NCI-H146 treated with DMSO at 0.1 percent for 48 hours (cell line): Measurements from ENCODE around the gene GPR63.

Source experiments
- DNase-seq: peaks from one replicate; lab custom pipeline; 2025; ENCODE audit not compliant: unreplicated experiment; lab: John Stamatoyannopoulos, UW

GPR63 gene

DNA sequence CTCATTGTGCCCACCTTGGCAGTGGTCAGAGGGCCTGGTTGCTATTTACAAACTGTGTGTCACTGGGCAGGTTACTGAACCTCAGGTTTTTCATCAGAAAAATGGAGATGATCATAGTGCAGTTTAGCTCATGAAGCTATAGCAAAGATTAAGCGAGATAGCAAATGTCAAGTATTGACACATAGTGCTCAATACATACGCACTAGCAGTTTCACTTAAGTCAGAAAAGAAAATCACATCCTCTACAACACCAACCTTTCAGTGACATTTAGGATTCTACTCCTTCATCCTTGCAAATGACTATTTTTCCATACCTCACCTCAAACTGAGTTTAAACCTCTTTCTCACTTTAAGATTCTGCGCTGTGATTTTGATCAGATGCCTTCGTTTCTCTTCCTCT is 16.2 kb downstream of the GPR63 start:
- DNase-seq = no peak

DNA sequence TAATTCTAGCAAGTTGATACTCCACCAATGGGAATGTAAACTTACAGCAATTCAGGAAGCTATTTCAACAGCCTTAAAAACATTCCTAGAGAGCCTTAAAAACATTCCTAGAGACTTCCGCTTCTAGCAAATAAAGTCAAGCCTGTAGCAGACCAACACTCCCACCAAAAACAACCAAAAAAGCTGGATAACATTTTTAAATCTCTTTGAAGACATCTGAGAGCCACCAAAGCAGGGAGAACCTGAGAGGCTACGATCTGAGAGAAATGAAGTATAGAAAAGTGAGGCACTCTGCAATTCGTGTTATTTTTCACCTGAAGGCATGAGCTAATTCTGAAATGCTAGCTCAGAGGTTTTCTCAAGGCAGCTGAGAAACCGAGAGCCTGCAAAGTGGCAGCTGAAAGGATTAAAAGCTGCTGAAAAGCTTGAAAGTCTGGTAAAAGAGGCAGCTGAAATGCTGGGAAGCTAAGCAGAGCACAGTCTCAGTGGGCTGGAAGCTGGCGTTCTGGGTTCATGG is 20.9 kb downstream of the GPR63 start:
- no peak for DNase-seq

DNA sequence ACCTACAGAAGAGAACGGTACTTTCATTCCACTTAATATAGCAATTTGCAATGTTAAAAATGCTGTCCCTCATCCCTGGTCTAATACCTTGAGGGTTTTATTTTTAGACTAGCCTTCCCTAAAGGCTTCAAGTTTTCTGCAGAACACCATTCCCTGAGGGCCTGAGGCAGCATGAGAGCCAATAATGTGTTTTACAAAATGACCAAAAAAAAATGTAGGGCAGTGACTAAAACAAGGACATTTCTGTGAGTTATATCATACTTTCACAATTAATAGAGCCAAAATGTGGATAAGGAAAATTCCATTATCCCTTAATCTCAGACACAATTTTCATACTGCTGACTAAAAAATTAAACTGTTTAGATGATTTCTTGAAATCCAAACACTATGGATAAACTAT is 22.7 kb downstream of the GPR63 start:
- DNase-seq = no peak

DNA sequence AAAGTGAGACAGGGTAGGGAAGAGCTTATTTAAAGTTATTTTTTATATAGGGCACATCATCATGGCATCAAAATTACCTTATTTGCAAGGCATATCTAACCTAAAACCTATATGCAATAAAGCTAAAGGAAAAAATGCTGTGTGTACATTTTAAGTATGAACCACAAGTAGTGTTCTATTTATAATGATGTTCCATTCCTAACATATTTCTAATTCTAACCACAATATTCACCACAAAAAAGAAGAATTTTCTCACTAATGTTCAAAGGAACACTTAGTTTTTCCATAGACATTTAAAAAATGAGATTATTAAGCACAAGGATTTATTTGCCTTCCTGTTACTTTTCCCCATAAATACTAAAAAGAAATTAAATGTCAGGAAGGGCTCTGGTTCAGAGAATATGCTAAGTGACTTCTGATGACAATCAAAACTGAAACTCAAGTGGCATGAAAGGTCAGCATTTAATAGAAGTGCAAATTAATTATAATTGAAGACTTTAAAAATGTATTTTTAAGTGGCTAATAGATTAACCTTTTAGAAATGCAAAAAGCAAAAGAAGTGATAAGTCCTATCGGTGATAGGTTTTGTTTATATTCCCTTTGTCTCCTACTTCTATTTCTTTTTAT is 25.1 kb downstream of the GPR63 start:
- DNase-seq = no peak

DNA sequence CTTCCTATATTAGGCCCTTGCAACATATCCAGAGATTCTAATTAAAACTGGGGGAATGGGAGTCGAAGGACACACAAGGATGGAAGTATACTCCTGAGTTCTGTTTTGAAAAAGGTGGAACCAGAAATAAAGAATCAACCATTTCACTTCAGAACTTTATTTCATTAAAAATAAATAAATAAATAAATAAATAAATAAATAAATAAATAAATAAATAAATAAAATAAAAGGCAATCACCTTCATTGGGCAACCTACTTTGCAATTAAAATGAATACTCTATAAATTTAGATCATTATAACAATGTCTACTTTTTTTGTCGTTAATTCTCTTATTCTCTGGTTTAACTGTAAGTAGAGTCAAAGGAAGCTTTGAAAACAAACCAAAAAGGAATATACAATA is 25.6 kb downstream of the GPR63 start:
- DNase-seq = no peak

DNA sequence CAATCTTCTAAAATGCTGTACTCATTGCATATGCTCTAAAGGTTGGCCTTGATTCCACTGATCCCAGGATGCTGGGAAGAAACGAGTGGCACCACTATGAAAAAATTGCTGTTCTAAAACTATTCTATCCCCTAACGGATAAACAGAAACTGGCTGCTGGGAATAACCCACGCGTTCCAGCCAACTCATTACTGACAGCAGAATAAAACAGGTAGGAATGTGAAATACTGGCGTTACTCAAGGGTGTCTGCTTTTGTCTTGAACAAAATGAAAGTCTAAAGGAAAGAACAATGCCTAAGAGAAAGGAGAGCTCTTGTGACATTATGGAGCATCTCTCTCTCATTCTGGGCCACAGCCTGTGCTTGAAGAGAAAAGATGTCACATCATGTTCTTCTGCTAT is 26.1 kb downstream of the GPR63 start:
- no peak for DNase-seq

DNA sequence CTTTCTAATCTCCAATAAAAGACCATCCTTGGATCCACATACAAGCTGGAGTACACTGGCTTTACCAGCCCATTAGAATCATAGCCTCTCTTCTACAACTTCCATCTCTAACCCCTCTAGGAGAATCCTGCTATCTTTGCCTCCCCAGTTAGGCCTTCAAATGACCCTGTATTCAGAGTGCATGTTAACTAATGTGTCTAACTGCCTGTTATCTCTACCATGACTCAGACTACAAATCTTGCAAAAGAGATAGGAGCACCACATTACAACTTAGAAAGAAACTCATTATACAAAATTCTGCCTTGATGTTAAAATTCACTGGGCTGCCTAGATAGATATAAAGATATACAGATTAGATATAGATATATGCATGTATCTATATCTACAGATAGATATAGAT is 28.2 kb downstream of the GPR63 start:
- DNase-seq = no peak

DNA sequence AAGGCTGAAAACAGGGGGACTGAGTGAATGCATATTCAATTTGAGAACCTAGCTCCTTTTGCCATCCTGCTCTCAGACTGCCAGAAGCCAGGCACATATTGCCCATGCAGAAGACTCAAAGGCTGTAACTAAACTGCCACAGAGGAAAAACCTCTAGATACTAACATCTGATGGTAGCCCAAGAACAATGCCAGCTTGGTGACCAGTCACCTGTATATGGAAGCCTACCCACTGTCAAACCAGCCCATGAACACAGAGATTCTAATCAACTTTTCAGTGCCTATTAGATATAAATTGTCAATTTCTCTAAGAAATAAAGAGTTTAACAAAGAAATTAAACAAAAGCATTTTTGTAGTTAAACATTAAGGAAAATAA is 34.2 kb downstream of the GPR63 start:
- no peak for DNase-seq

DNA sequence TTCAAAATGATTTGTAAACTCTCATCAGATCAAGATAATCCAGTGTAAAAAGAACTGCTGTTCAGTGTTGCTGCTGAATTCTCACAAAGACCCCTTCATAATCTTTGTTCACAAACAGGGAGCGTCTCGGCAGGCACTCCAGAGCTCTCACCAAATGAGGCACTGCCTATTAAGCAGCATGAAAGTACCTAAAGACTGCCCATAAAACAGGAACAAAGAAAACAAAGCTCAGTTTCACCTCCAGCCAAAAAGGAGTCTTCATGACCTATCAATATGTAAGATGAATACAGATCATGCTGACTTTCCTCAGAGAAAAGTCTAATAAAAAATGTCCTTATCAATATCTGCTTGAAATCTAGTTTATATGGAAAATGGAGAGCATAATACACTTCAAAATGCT is 41.8 kb downstream of the GPR63 start:
- DNase-seq = no peak

DNA sequence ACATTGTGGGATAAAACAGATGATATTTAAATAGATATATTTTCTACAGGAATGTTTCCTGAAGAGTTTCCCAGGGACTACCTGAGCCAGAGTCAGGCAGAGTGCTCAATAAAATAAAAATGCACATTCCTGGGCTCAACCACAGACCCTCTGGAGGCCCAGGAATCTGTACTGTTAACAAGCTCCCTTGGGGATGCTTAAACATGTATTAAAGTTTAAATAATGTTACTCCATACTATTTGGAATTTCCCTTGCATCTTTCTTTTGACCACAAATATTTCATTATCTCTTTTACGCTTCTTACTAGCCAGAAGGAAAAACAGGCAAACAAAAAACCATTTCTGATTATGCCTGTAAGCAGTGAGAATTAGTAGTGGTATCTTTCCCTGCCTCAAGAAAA is 42.3 kb downstream of the GPR63 start:
- DNase-seq = no peak

DNA sequence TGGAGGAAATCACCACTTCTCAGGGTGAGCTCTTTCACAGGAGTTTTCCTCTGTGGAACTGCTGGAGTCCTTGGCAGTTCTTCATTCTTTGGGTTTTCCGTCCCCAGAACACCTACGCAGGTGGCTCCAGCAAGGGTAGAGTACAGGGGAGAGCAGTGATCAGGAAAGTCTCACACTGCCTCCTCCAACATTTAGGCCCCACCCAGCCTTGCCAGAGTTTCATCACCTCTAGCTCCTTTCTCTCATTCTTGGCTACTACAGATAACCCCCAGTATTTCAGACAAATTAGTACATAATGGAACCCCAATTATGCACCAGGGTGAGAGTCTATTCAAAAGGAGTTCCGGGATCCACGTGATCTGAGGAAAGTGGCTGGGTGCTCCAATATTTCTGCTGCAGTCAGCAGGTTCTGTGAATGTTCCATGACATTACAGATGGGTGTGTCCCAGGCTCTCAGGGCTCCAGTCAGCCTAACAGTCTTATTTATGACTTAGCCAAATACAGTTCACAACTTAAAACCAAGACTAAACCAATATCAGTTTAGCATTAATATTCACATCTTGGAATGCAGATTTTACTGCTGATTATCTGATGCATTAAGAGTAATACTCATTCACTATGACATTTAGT is 44.6 kb downstream of the GPR63 start:
- DNase-seq = no peak

DNA sequence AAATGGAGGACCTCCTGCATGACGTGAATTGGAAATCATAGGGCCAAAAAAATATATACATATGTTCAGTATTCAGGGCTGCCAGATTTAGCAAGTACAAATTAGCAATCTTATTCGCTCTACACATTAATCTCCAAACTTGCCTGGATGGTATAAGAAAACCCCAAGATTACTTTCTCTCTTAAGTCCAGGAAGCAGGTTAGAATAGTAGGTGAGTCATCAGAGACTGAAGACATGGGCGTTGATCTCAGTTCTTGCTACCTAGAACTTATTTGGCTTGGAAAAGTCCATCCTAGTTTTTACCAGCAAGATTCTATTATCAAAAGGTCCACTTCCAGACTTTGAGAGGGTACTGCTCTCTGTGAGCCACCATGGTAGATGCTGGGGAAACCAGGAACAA is 47.4 kb downstream of the GPR63 start:
- no peak for DNase-seq

DNA sequence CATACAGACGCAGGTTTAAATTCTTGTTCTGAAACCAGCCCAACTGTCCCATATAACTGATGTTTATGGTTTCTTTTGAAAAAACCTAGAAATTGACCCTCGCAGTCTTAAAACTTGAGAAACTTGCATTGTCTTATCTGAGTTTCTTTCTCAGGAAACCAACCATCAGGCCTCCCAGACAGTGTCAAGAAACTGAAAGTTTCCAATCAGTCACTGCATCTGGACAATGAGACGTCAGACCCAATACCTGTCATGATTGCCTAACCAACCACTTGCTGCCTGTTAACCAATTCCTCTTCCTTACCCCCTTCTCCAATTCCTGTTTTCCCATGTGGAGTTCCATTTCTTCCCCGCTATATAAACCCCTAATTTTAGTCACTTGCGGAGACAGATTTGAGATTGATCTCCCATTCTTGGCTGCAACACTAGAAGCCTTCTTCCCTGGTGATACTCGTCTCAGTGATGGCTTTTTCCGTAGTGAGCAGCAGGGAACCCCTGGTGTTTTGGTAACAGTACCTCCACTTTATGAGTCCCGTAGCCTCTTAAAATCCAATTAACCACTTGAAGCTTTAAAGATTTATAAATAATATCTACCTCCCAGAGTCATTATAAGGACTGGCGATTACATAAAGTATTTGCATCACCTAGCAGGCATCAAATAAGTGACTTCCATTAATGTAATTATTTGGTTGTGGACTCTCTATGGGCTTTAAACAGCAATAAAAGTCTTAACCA is 49.3 kb downstream of the GPR63 start:
- peak; percentile 7 for DNase-seq

DNA sequence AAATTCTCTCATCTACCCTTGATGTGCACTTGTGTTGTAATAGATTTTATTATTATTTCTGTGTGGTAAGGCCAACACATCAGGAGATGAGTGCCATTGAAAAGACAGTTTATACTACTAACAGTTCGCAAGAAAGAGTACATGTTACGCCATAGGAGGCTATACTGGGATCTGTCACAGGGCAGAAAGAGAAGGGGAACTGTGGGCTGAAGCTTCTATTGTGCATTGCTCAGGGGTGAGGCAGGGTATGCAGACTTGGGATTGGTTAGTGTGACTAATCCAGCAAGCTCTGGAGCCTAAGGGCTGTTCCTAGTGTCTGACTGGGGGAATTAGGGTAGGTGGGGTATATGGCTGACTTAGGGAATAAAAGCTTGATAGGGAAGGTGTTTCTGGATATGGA is 50.9 kb downstream of the GPR63 start:
- no peak for DNase-seq

DNA sequence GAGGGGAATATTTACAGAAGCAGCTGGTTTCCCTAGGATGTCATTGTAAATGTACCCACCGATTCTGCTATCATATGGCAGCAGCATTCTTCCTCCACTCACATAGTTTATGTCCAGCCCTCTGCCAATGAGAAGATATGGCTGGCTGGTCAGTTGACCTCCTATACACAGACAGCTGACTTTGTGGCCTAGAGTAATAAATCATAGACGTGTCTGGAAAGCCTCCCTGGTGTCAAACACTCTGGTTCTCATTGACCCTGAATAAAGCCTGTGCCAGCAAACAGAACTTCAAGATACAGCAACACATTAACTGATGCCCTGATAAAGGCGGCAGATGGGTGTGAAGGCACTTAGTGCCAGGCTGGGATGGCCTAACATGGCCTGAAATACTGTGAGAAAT is 52.6 kb downstream of the GPR63 start:
- peak; percentile 8 for DNase-seq

DNA sequence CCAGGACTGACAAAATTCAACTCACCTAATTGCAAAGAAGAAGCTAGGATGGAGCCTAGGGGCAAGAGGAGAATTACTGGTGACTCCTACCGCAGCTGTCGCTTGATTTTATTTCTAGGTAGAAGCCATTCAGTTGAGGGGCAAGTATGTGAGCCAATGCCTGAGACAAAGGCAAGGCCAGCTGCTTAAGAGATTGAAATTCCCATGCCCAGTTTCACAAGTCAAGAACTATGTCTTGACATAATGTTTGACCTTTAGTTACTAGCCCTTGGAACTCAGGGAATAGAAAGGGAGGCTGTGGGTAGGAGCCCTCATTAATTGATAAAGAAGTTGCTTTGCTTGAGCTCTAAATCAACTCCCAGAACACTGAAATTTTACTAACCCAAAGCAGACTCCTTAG is 54.0 kb downstream of the GPR63 start:
- DNase-seq = no peak

DNA sequence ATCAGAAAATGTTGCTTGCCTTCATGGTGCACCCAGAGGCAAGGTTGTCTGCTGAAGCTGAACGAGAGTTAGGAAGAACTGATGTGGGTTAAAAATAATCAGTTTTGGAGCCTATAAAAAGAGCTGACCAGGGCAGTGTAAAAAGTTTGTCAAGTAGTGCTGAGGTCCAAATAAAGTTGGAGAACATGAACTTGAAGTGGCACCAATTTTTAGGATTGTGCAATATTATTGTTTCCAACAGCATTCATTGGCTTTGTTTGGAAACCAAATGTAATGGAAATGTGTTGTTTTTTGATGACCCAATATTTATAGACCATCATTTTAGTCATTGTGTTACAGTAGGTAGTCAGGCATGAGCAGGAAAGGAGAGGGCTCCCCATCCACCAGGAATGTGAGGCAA is 55.7 kb downstream of the GPR63 start:
- no peak for DNase-seq

DNA sequence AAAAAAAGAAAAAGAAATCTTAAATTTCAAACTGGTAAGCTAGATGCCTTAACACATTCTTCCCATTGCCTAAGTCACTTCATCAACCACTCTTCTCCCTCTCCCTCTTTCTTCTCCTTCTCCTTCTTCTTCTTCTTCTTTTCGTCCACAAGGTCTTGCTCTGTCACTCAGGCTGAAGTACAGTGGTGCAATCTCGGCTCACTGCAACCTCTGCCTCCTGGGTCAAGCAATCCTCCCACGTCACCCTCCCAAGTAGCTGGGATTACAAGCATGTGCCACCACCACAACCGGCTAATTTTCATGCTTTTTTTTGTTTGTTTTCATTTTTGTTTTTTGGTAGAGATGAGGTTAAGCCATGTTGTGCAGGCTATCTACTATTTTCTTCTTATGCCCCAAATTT is 60.2 kb downstream of the GPR63 start:
- no peak for DNase-seq

DNA sequence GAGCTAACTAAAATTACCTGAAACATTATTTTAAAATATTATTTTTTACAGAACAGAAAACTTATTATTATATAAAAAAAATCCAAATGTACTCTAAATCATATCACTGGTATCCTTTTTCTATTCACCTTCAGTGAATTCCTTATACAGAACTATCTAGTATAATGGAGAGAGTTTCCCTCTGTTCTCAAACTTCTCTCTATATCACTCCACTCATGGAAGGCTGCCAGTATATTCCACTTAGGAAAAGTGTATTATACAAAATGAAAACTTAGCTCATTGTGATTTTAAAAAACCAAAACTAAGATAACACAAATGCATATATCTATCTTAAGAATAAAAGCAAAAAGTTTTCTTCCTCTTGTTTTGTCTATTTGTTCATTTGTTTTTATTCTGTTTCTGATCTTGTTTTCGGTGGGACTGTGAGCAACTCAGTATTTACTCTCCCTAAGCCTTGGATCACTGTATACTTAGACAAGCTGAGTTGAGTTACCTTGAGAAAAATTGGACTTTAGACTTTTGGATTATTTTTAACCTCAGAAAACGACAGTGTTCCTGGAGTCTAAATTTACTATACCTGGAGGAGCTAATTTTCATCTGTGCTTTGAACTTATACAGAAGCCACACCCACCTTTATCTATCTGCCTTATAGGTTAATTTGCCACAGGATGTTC is 61.4 kb downstream of the GPR63 start:
- DNase-seq = no peak

DNA sequence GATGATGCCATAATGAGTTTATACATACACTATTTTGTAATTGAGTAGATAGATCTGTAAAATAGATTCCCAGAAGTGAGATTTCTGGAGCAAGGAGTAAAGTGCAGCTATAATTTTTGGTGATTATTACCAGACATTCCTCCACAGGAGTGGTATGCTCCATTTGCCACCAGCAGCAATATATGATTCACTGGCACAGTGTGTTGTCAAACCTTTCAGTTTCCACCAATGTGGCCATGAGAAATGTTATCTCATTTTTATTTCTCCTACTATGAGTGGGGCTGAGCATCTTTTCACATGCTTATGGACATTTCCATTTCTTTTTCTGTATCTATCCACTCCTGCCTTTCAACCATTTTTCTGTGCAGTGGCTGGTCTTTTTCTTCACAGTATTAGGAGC is 70.5 kb downstream of the GPR63 start:
- no peak for DNase-seq

DNA sequence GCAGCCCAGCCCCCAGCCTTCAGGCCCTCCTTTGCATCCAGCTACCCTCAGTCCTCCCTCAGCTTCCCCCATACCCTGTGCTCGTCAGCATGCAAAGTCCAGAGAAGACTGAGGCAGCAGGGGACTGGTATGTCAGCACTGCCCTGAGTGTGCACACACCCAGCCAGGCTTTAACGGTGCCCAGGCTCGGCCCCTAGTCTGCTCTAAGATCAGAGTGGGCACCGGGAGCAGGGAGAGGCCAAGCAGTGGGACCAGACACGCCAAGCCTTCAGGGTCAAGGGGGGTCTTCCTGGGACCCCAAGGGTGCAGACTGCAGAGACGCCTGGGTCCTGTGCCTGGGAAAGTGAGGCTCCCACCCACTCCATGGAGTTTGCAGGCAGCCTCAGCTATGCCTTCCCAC is 74.7 kb downstream of the GPR63 start:
- no peak for DNase-seq

DNA sequence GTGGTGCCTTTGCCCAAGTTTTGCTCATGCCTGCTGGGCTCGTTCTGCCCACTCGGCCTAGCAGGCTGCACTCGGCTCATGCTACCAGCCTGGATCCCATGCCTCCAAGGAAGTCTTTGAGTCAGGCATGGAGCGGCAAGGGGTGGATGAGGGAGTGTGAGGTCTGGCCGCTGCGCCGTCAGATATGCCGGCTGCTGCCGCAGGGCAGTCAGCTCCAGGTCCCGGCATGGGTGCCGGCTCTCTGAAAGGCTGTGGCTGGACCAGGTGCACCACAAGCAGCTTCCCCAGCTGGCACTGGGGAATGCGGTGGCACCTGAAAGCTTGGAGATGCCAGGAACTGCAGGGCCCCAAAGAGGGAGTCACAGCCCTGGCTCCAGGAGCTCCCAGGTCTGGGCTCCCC is 75.5 kb downstream of the GPR63 start:
- DNase-seq = no peak
